H1 (cell line): ENCODE measurements around the gene FABP6. TPM values are rescaled to one million over a fixed set of nuclear protein-coding genes. Genes with fewer than 3 reads are reported as not detected.

Experiments used
- CTCF ChIA-PET: fragments of 300-600 bp; sonication (Branson Sonifier 250); formaldehyde crosslinking; loops from one replicate; lab custom pipeline; 2021; ENCODE audit not compliant: partially characterized antibody; lab: Charles Lee
- POLR2A ChIA-PET: fragments of 300-600 bp; sonication (Branson Sonifier 250); formaldehyde crosslinking; loops from one replicate; lab custom pipeline; 2021; ENCODE audit warnings: inconsistent platforms; ENCODE audit not compliant: partially characterized antibody; lab: Charles Lee
- DNase-seq, 2 experiments: peaks; one replicate each; pipeline versions ENCODE4 v3.0.0 to v3.0.0-alpha.2; 2010 to 2022; ENCODE audit warnings: low spot score in 2 of 2, low read depth in 1 of 2, mixed read lengths in 1 of 2
- FAIRE-seq: peaks from 2 replicates; lab custom pipeline; 2011; peaks lifted over from hg19 to GRCh38; lab: Jason Lieb, UNC
- H2AFZ ChIP-seq: 2 replicates; pipeline ENCODE4 v1.8.1; 2012; ENCODE audit warnings: low read length, inconsistent platforms
- H2AK5ac ChIP-seq: 2 replicates; pipeline ENCODE4 v1.6.1; 2013; ENCODE audit warnings: low read depth, low read length
- H2BK120ac ChIP-seq: replicated peaks from 2 replicates; pipeline ENCODE3; 2013; ENCODE audit warnings: low read depth, low read length, inconsistent platforms
- H2BK12ac ChIP-seq: 2 replicates; pipeline ENCODE4 v1.6.1; 2013; ENCODE audit warnings: low read depth, low read length
- H2BK15ac ChIP-seq: 2 replicates; pipeline ENCODE4 v1.6.1; 2013; ENCODE audit warnings: low read length
- H2BK20ac ChIP-seq: 2 replicates; pipeline ENCODE4 v1.6.1; 2013; ENCODE audit warnings: low read length
- H2BK5ac ChIP-seq: 2 replicates; pipeline ENCODE4 v1.6.1; 2013; ENCODE audit warnings: low read depth, low read length
- H3K14ac ChIP-seq: 2 replicates; pipeline ENCODE4 v1.6.1; 2013; ENCODE audit warnings: inconsistent platforms; ENCODE audit not compliant: insufficient read length
- H3K18ac ChIP-seq: 2 replicates; pipeline ENCODE4 v1.6.1; 2013; ENCODE audit warnings: low read length; ENCODE audit errors: extremely low read depth
- H3K23ac ChIP-seq: 2 replicates; pipeline ENCODE4 v1.6.1; 2013; ENCODE audit warnings: inconsistent platforms; ENCODE audit not compliant: insufficient read length
- H3K23me2 ChIP-seq: 2 replicates; pipeline ENCODE4 v1.6.1; 2013; ENCODE audit warnings: low read depth, low read length
- H3K27ac ChIP-seq: 2 replicates; pipeline ENCODE4 v1.6.1; 2011; ENCODE audit warnings: low read depth, low read length, inconsistent platforms
- H3K27me3 ChIP-seq, 4 experiments: replicated peaks in 1 of 4; 1 replicate in 1 of 4; 2 replicates in 3 of 4; pipeline versions ENCODE4 v1.6.1 to v1.8.1; 2011 to 2013; ENCODE audit warnings: low read length in 3 of 4, mild to moderate bottlenecking in 3 of 4, inconsistent platforms in 2 of 4, mixed read lengths in 2 of 4, moderate library complexity in 1 of 4; ENCODE audit not compliant: control insufficient read depth in 3 of 4, insufficient read depth in 3 of 4; ENCODE audit errors: extremely low read depth in 1 of 4
- H3K36me3 ChIP-seq, 4 experiments: 2 replicates each; pipeline versions ENCODE4 v1.6.1 to v1.8.1; 2011 to 2013; ENCODE audit warnings: mild to moderate bottlenecking in 4 of 4, low read length in 3 of 4, moderate library complexity in 2 of 4, control low read depth in 1 of 4, inconsistent platforms in 1 of 4; ENCODE audit not compliant: insufficient read depth in 4 of 4, control insufficient read depth in 2 of 4
- H3K4ac ChIP-seq: replicated peaks from 2 replicates; pipeline ENCODE3; 2013; ENCODE audit warnings: low read length, low read depth, mixed read lengths, inconsistent platforms; ENCODE audit not compliant: insufficient read length
- H3K4me1 ChIP-seq, 4 experiments: replicated peaks in 1 of 4; 1 replicate in 1 of 4; 2 replicates in 3 of 4; pipeline versions ENCODE4 v1.6.1 to v1.8.1; 2011 to 2013; ENCODE audit warnings: low read length in 3 of 4, inconsistent platforms in 2 of 4, mixed read lengths in 1 of 4; ENCODE audit not compliant: insufficient read depth in 4 of 4, control insufficient read depth in 3 of 4
- H3K4me2 ChIP-seq, 2 experiments: 2 replicates each; pipeline versions ENCODE4 v1.6.1 to v1.8.1; 2011 to 2013; ENCODE audit warnings: low read depth in 2 of 2, low read length in 2 of 2, control low read depth in 1 of 2, inconsistent platforms in 1 of 2, mild to moderate bottlenecking in 1 of 2; ENCODE audit not compliant: insufficient read depth in 1 of 2
- H3K4me3 ChIP-seq, 4 experiments: fragments of 200-600, 300-600 bp in 1 of 4; sonication (generic), shearing (Covaris generic), sonication (Bioruptor Twin) in 1 of 4; 2 replicates each; pipeline versions ENCODE4 v1.5.1 to v1.8.1; 2011 to 2016; ENCODE audit warnings: low read length in 4 of 4, low read depth in 3 of 4, control low read depth in 2 of 4, inconsistent platforms in 2 of 4, mild to moderate bottlenecking in 2 of 4, mixed read lengths in 1 of 4, moderate library complexity in 1 of 4; ENCODE audit not compliant: insufficient read depth in 2 of 4; ENCODE audit errors: extremely low read depth in 1 of 4
- H3K56ac ChIP-seq: replicated peaks from 2 replicates; pipeline ENCODE3; 2013; ENCODE audit warnings: low read depth, mild to moderate bottlenecking, mixed read lengths, low read length, inconsistent platforms; ENCODE audit not compliant: insufficient read length
- H3K79me1 ChIP-seq: 2 replicates; pipeline ENCODE4 v1.6.1; 2013; ENCODE audit warnings: low read depth, low read length, control low read depth
- H3K79me2 ChIP-seq, 2 experiments: 2 replicates each; pipeline versions ENCODE4 v1.6.1 to v1.8.1; 2012 to 2013; ENCODE audit warnings: low read length in 2 of 2, mild to moderate bottlenecking in 2 of 2, inconsistent platforms in 1 of 2; ENCODE audit not compliant: insufficient read depth in 2 of 2, control insufficient read depth in 1 of 2
- H3K9ac ChIP-seq, 4 experiments: replicated peaks in 1 of 4; 1 replicate in 1 of 4; 2 replicates in 3 of 4; pipeline versions ENCODE4 v1.6.1 to v1.8.1; 2011 to 2013; ENCODE audit warnings: low read depth in 3 of 4, low read length in 3 of 4, control low read depth in 2 of 4, mild to moderate bottlenecking in 2 of 4, moderate library complexity in 2 of 4, inconsistent platforms in 1 of 4; ENCODE audit errors: extremely low read depth in 1 of 4
- H3K9me3 ChIP-seq, 2 experiments: 2 replicates each; pipeline versions ENCODE4 v1.6.1 to v1.8.1; 2012 to 2013; ENCODE audit warnings: mild to moderate bottlenecking in 2 of 2, moderate library complexity in 2 of 2, control low read depth in 1 of 2, inconsistent platforms in 1 of 2, low read depth in 1 of 2, low read length in 1 of 2, mixed read lengths in 1 of 2; ENCODE audit not compliant: insufficient read depth in 2 of 2
- H4K20me1 ChIP-seq, 2 experiments: replicated peaks in 1 of 2; 2 replicates each; pipeline versions ENCODE3 to v1.8.1; 2011 to 2013; ENCODE audit warnings: inconsistent platforms in 2 of 2, low read length in 2 of 2, mild to moderate bottlenecking in 1 of 2; ENCODE audit not compliant: insufficient read depth in 2 of 2, control insufficient read depth in 1 of 2
- H4K5ac ChIP-seq: 2 replicates; pipeline ENCODE4 v1.6.1; 2013; ENCODE audit warnings: low read length, low read depth, mixed read lengths, inconsistent platforms; ENCODE audit not compliant: insufficient read length
- H4K8ac ChIP-seq: 2 replicates; pipeline ENCODE4 v1.8.0; 2013; ENCODE audit warnings: mild to moderate bottlenecking, moderate library complexity, low read length, inconsistent platforms; ENCODE audit not compliant: insufficient read depth; ENCODE audit errors: extremely low read depth
- H4K91ac ChIP-seq: replicated peaks from 2 replicates; pipeline ENCODE3; 2013; ENCODE audit warnings: low read length, mixed read lengths, inconsistent platforms; ENCODE audit not compliant: insufficient read length
- ATF3 ChIP-seq: IDR thresholded peaks from 2 replicates; pipeline ENCODE4 v1.6.1; 2011; ENCODE audit warnings: low read depth, mild to moderate bottlenecking, low read length; ENCODE audit not compliant: insufficient read depth
- CHD1 ChIP-seq: IDR thresholded peaks from 2 replicates; pipeline ENCODE4 v1.6.1; 2012; ENCODE audit warnings: low read depth, low read length, improper control_type of control experiment
- CREB1 ChIP-seq: IDR thresholded peaks from 2 replicates; pipeline ENCODE4 v1.6.1; 2012; ENCODE audit warnings: inconsistent platforms
- NRF1 ChIP-seq: IDR thresholded peaks from 2 replicates; pipeline ENCODE4 v1.6.1; 2011; ENCODE audit warnings: mild to moderate bottlenecking, low read depth, low read length, improper control_type of control experiment
- POLR2A ChIP-seq, 2 experiments: IDR thresholded peaks; 1 replicate in 1 of 2; 2 replicates in 1 of 2; pipeline ENCODE4 v1.6.1; 2011; ENCODE audit warnings: low read depth in 2 of 2, low read length in 2 of 2, mild to moderate bottlenecking in 2 of 2; ENCODE audit errors: control extremely low read depth in 1 of 2
- YY1 ChIP-seq: IDR thresholded peaks from 2 replicates; pipeline ENCODE4 v1.6.1; 2011; ENCODE audit warnings: low read depth, mild to moderate bottlenecking, low read length
- WGBS, 2 experiments: shearing (Covaris generic) in 1 of 2; methylation state at CpG; one replicate each; pipeline versions ENCODE4 v1.1.6 to v1.1.7; 2013 to 2015; ENCODE audit warnings: low lambda C conversion rate in 2 of 2, mixed read lengths in 2 of 2, inconsistent platforms in 1 of 2, low coverage in 1 of 2, missing lambda C conversion rate in 1 of 2; ENCODE audit not compliant: insufficient replicate concordance in 2 of 2, insufficient coverage in 1 of 2, insufficient read length in 1 of 2; ENCODE audit errors: extremely low coverage in 1 of 2, missing lambda C conversion rate in 1 of 2; 5-methylcytosine and 5-hydroxymethylcytosine counted together
- polyA plus RNA-seq, 7 experiments: library from polyadenylated mRNA; depleted of rRNA in 3 of 7; stranded (reverse) in 5 of 7; unstranded in 2 of 7; fragments of >200 nt in 5 of 7; fragments of 200-250 nt in 2 of 7; gene quantifications; 1 replicate in 5 of 7; 2 replicates in 1 of 7; 4 replicates in 1 of 7; pipeline versions ENCODE4 v1.2.1 to v1.2.3, GENCODE V29; 2011 to 2013; ENCODE audit warnings: missing spikeins in 2 of 7, mixed read lengths in 2 of 7
- total RNA-seq: library from RNA; stranded (reverse); fragmentation: NEBNext Ultra II Directional; extraction: Animal tissue kit (Norgen Biotek cat#: 25700); gene quantifications from 2 replicates; pipeline ENCODE4 v1.2.1, GENCODE V29; 2021

Gene FABP6
- total and polyA plus RNA-seq, 2 of the 8 experiments (the other 6 are each of a cell fraction or from before 2014, with no cell fraction given), result 4.8 to 6.1 TPM

DNA sequence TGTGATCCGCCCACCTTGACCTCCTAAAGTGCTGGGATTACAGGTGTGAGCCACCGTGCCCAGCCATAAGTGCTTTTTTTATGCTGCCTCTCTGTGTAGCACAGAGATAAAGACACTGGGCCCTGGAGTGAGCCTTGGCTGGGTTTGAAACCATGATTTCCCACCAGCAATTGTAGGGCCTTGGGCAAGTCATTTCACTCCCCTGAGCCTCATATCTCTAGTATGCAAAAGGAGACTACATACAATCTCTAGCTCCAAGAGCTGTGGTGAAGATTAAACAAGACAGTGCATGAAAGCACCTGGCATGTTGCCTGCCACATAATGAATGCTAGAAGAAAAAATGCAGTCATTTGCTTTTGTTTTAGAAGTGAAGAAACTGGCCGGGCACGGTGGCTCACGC lies 3.9 kb downstream of the FABP6 start:
- H3K4me3 ChIP-seq, result no peak overlapping the region
- no peak overlapping the region for H3K4me2 ChIP-seq
- H4K91ac ChIP-seq, result no peak overlapping the region
- H3K18ac ChIP-seq, result no peak overlapping the region
- no peak overlapping the region for H2BK5ac ChIP-seq
- H2BK120ac ChIP-seq, result no peak overlapping the region
- H3K9ac ChIP-seq, result no peak overlapping the region
- FAIRE-seq (no peak), DNase-seq (no peak)
- no peak overlapping the region for H3K4ac ChIP-seq
- H3K14ac ChIP-seq, result no peak overlapping the region
- H3K23ac ChIP-seq, result no peak overlapping the region
- H3K27ac ChIP-seq, result no peak overlapping the region
- H3K56ac ChIP-seq, result no peak overlapping the region
- no peak overlapping the region for H4K5ac ChIP-seq
- no peak overlapping the region for H2BK20ac ChIP-seq
- H2AK5ac ChIP-seq, result no peak overlapping the region
- H2BK15ac ChIP-seq, result no peak overlapping the region
- ChIA-PET CTCF (interaction anchor here (0.7 to 3.3 kb wide), 2 partner anchors 44 to 112 kb away, joined by 3 to 12 read pairs; no protein-coding TSS in a partner anchor), POLR2A (interaction anchor here (1.6 kb wide), 1 partner anchor 13 kb away, joined by 4 read pairs; no protein-coding TSS in a partner anchor)
- H3K27me3 ChIP-seq, result no peaks in the 10 kb centered on the region
- no peaks in the 10 kb centered on the region for H4K20me1 ChIP-seq
- no peaks in the 10 kb centered on the region for H3K79me1 ChIP-seq
- no peaks in the 10 kb centered on the region; the same call in none of the 2 replicates for H3K23me2 ChIP-seq
- H3K4me1 ChIP-seq, result peaks cover 9 to 13% (median 11%) of the 10 kb centered on the region in 4 experiments
- H2BK12ac ChIP-seq, result no peak overlapping the region
- TF ChIP-seq POLR2A (IDR thresholded peaks at IDR 0.05; ENCODE audit: control extremely low read depth in 1 of 2, low read depth in 2 of 2, low read length in 2 of 2) (no peak), CHD1 (no peak), YY1 (no peak), CREB1 (no peak), NRF1 (no peak), ATF3 (no peak)
- WGBS, 2 experiments, result 96% methylated on average over 5 of the region's 5 CpGs; no CpG with 5 or more reads in 1 of the 2 experiments
- H3K9me3 ChIP-seq, result 0 out of 4 replicates have a peak, but pooled peaks cover 0 to 4% of the 10 kb centered on the region in 2 experiments
- H3K79me2 ChIP-seq, result no peaks in the 10 kb centered on the region
- no peak overlapping the region for H2AFZ ChIP-seq
- H4K8ac ChIP-seq, result no peak overlapping the region
- H3K36me3 ChIP-seq, result no peaks in the 10 kb centered on the region
